SIG-M5 treated with dmso at 0.1 percent for 504 hours (cell line): ENCODE data around the gene IER2.

Source experiments
- DNase-seq: peaks from one replicate; lab custom pipeline; 2025; ENCODE audit not compliant: unreplicated experiment; lab: John Stamatoyannopoulos, UW

IER2 gene

GRCh38 chr19:13118424-13119193 is 31.6 kb upstream of the IER2 start:
- DNase-seq, result no peak

GRCh38 chr19:13119627-13120026 is 30.6 kb upstream of the IER2 start:
- DNase-seq, result no peak

GRCh38 chr19:13120031-13120430 is 30.2 kb upstream of the IER2 start:
- DNase-seq, result no peak

GRCh38 chr19:13120817-13121216 is 29.4 kb upstream of the IER2 start:
- no peak for DNase-seq

- DNase-seq, result no peak
These were observed 28.5 kb upstream of the IER2 start for GRCh38 chr19:13121551-13122274.

GRCh38 chr19:13122275-13122878 is 27.8 kb upstream of the IER2 start:
- no peak for DNase-seq

- DNase-seq, result no peak
These were observed 26.9 kb upstream of the IER2 start for GRCh38 chr19:13122980-13123957.

- DNase-seq, result no peak
These were observed 23.2 kb upstream of the IER2 start for GRCh38 chr19:13127051-13127450.

GRCh38 chr19:13127811-13128575 is 22.2 kb upstream of the IER2 start:
- DNase-seq, result no peak

- DNase-seq, result no peak
These were observed 21.6 kb upstream of the IER2 start for GRCh38 chr19:13128583-13128982.

GRCh38 chr19:13129384-13129783 is 20.8 kb upstream of the IER2 start:
- DNase-seq, result no peak

- no peak for DNase-seq
These were observed 19.2 kb upstream of the IER2 start for GRCh38 chr19:13130886-13131490.

GRCh38 chr19:13132471-13133180 is 17.6 kb upstream of the IER2 start:
- no peak for DNase-seq

- DNase-seq, result no peak
These were observed 16.9 kb upstream of the IER2 start for GRCh38 chr19:13133241-13133870.

GRCh38 chr19:13134626-13135025 is 15.6 kb upstream of the IER2 start:
- no peak for DNase-seq

GRCh38 chr19:13135068-13136062 is 14.8 kb upstream of the IER2 start:
- DNase-seq, result no peak

- DNase-seq, result no peak
These were observed 12.9 kb upstream of the IER2 start for GRCh38 chr19:13137290-13137794.
